Peyer's patch (tissue), 4 donors: ENCODE measurements around the gene PWWP2B. TPM values are rescaled to one million over a fixed set of nuclear protein-coding genes. Genes with fewer than 3 reads are reported as not detected.
A peak's percentile ranks its signal among the peaks of the same experiment; 100 is the strongest.

ENCODE experiments used
- DNase-seq, 3 donors: peaks; one replicate each; pipeline ENCODE4 v3.0.0-alpha.2; 2017 to 2019
- H3K27ac ChIP-seq, 4 donors: fragments of 200-600 bp; sonication (generic); one replicate each; pipeline ENCODE4 v1.5.1; 2016 to 2019
- H3K27me3 ChIP-seq, 2 donors: fragments of 200-600 bp; sonication (generic); one replicate each; pipeline ENCODE4 v1.5.1; 2019
- H3K36me3 ChIP-seq, 3 donors: fragments of 200-600 bp; sonication (generic); one replicate each; pipeline ENCODE4 v1.5.1; 2016 to 2019
- H3K4me1 ChIP-seq, 4 donors: fragments of 200-600 bp; sonication (generic); one replicate each; pipeline ENCODE4 v1.5.1; 2016 to 2019
- H3K4me3 ChIP-seq, 4 donors: fragments of 200-600 bp; sonication (generic); 1 replicate in 3 of 4; 2 replicates in 1 of 4; pipeline ENCODE4 v1.5.1; 2016 to 2019; ENCODE audit warnings: mild to moderate bottlenecking in 1 of 4
- H3K9me3 ChIP-seq, 4 donors: fragments of 200-600 bp; sonication (generic); one replicate each; pipeline ENCODE4 v1.5.1; 2016 to 2019; ENCODE audit warnings: mild to moderate bottlenecking in 1 of 4
- CTCF ChIP-seq, 6 experiments: fragments of 450-650 bp in 4 of 6; fragments of 200-600 bp in 2 of 6; sonication (generic) in 1 of 6; IDR thresholded peaks; one replicate each; pipeline ENCODE4 v1.5.1; 2017 to 2019; ENCODE audit warnings: antibody characterized with exemption in 6 of 6, mild to moderate bottlenecking in 3 of 6, moderate library complexity in 1 of 6
- POLR2A ChIP-seq, 2 donors: fragments of 450-650 bp; IDR thresholded peaks; one replicate each; pipeline ENCODE4 v1.5.1; 2017; ENCODE audit warnings: antibody characterized with exemption in 2 of 2, mild to moderate bottlenecking in 2 of 2, moderate library complexity in 2 of 2
- total RNA-seq, 4 donors: library from RNA; depleted of rRNA; stranded (reverse); fragments of >200 nt; gene quantifications; one replicate each; pipeline ENCODE4 v1.1.0, GENCODE V29; 2016

The PWWP2B gene
- total RNA-seq, 4 donors from 2014 or later = 11.4 to 19.2 (median 15.1) TPM

GRCh38 chr10:132355297-132355696 is 41.7 kb upstream of the PWWP2B start:
- Histone ChIP-seq H3K4me1 (no peaks in the 10 kb centered on the region), H3K4me3 (no peak overlapping the region), H3K27me3 (no peaks in the 10 kb centered on the region), H3K27ac (no peak overlapping the region), H3K9me3 (no peaks in the 10 kb centered on the region), H3K36me3 (no peaks in the 10 kb centered on the region)
- DNase-seq = peak in 2 of 3 donors; percentile 39 to 41
- TF ChIP-seq CTCF (IDR thresholded peaks at IDR 0.05) (no peak), POLR2A (IDR thresholded peaks at IDR 0.05) (no peak)

GRCh38 chr10:132355754-132356153 is 41.2 kb upstream of the PWWP2B start:
- DNase-seq = peak in 2 of 3 donors; percentile 31 to 35
- Histone ChIP-seq H3K4me3 (no peak overlapping the region), H3K4me1 (no peaks in the 10 kb centered on the region), H3K27ac (no peak overlapping the region), H3K27me3 (no peaks in the 10 kb centered on the region), H3K36me3 (no peaks in the 10 kb centered on the region), H3K9me3 (no peaks in the 10 kb centered on the region)
- no peak for TF ChIP-seq CTCF (IDR thresholded peaks at IDR 0.05)
- TF ChIP-seq POLR2A (IDR thresholded peaks at IDR 0.05) = no peak

GRCh38 chr10:132356621-132357195 is 40.3 kb upstream of the PWWP2B start:
- H3K9me3 ChIP-seq = no peaks in the 10 kb centered on the region
- H3K27ac ChIP-seq = no peak overlapping the region
- H3K27me3 ChIP-seq = no peaks in the 10 kb centered on the region
- H3K36me3 ChIP-seq = peaks cover 0 to 3% (median 0%) of the 10 kb centered on the region in 3 donors
- TF ChIP-seq CTCF (IDR thresholded peaks at IDR 0.05) (no peak), POLR2A (IDR thresholded peaks at IDR 0.05) (no peak)
- DNase-seq = peak in 1 of 3 donors; percentile 5
- no peak overlapping the region for H3K4me3 ChIP-seq
- H3K4me1 ChIP-seq = no peaks in the 10 kb centered on the region

DNA sequence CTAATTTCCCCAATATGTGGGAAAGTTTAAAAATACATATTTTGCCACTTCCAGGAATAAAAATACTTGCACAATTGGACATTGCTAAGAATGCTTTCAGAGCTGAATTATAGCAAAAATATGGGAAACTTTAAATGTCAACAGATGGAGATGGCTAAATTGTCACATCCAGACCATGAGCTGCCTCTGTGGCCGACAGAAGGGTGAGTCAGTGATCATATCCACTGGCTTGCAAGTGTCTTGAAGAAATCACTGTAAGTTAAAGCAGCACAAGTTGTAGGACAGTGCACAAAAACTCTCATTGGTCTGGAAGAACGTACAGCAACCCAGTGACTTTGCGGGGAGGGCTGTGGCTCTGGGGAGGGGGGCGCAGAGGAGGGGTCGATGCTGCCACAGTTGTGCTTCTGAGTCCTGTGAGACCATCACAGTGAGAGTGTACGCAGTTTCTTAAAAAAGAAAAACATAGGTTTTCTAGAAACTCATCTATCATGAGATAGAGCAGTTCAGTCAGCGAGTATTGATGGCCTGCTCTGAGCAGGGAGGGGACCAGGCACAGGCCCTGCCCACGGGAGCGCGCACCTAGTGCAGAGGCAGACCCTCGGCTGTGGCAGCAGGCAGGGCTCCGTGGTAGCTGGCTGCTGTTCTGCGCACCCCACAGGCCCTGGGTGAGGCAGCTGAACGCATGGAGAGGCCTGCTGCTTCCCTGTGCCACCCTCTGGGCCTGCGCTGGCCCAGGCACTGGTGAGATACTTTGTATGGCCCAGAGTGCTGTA is 39.5 kb upstream of the PWWP2B start:
- H3K36me3 ChIP-seq = peaks cover 0 to 9% (median 0%) of the 10 kb centered on the region in 3 donors

More for the DNA sequence above, 39.5 kb upstream of the PWWP2B start:
- TF ChIP-seq CTCF (IDR thresholded peaks at IDR 0.05) (no peak), POLR2A (IDR thresholded peaks at IDR 0.05) (no peak)
- H3K27me3 ChIP-seq = no peaks in the 10 kb centered on the region
- no peak overlapping the region for H3K4me3 ChIP-seq
- peak in 1 of 3 donors; percentile 24 for DNase-seq
- H3K27ac ChIP-seq = no peak overlapping the region
- no peaks in the 10 kb centered on the region for H3K9me3 ChIP-seq
- H3K4me1 ChIP-seq = no peaks in the 10 kb centered on the region
